ENCODE results near the gene KMT5C.

Gene KMT5C

DNA sequence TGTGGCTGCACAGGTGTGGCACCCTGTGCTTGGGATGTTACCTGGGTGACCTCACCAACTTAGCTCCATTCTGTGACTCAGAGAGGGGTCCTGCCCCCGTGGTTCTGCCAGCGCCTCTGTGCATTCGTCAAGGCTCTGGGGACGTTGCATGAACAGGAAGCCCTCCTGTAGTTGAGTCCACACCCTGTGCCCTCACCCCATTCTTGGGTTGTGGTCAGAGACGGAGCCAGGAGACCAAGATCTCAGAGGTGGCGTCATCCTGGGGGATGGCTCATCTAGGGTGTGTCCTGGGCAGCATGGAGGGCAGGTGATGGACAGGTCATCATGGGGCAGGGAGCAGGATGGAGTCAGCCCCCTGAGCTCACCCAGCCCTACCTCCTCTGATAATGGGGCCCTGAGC, 12.4 kb downstream of the KMT5C start:
- Histone ChIP-seq H3K27me3 (replicated peaks; ENCODE audit: control insufficient read depth, insufficient read depth, low read length) (peaks cover 2% of the 10 kb centered on the region), H3K36me3 (ENCODE audit: control insufficient read depth, insufficient read depth, low read length) (peaks cover 2% of the 10 kb centered on the region; the same call in 1 of the 2 replicates), H3K4me3 (replicated peaks; ENCODE audit: low read depth, low read length) (no peak overlapping the region)
- no peak for DNase-seq (ENCODE audit: extremely low read depth, insufficient read length)
- TF ChIP-seq, protein P1, sequence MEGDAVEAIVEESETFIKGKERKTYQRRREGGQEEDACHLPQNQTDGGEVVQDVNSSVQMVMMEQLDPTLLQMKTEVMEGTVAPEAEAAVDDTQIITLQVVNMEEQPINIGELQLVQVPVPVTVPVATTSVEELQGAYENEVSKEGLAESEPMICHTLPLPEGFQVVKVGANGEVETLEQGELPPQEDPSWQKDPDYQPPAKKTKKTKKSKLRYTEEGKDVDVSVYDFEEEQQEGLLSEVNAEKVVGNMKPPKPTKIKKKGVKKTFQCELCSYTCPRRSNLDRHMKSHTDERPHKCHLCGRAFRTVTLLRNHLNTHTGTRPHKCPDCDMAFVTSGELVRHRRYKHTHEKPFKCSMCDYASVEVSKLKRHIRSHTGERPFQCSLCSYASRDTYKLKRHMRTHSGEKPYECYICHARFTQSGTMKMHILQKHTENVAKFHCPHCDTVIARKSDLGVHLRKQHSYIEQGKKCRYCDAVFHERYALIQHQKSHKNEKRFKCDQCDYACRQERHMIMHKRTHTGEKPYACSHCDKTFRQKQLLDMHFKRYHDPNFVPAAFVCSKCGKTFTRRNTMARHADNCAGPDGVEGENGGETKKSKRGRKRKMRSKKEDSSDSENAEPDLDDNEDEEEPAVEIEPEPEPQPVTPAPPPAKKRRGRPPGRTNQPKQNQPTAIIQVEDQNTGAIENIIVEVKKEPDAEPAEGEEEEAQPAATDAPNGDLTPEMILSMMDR (IDR thresholded peaks at IDR 0.05; ENCODE audit: insufficient read depth, low read length, poor library complexity, severe bottlenecking), result no peak

DNA sequence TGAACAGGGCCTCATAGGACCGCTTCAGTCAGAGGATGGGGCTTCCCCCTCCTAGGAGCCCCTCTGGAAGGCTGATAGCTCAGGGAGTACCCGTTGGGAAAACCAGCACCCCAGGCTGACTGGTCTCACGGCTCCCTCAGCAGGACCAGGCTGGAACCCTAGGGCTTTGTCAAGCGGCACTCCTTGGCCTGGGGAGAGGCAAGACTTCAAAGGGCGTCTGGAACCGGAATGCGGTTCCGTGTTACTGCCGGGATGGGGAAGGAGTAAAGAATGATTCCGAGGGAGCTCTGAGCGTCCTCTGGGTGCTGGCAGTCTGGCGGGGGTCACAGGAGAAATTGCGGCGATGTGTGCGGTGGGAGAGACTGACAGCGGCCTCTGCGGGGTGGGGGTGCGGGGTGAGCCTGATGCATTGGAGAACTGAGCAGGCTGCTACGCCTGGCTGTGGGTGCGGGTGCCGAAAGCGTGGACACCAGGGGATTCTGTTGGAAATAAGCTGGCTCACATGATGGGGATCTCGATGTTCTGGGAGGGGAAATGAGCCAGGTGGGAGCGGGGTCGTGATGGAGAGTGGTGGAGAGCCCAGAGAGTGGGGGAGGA, 13.0 kb downstream of the KMT5C start:
- H3K36me3 ChIP-seq (ENCODE audit: control insufficient read depth, insufficient read depth, low read length), result peaks cover 2% of the 10 kb centered on the region; the same call in 1 of the 2 replicates
- H3K27me3 ChIP-seq (replicated peaks; ENCODE audit: control insufficient read depth, insufficient read depth, low read length), result peaks cover 2% of the 10 kb centered on the region
- TF ChIP-seq, protein P1 (IDR thresholded peaks at IDR 0.05; ENCODE audit: insufficient read depth, low read length, poor library complexity, severe bottlenecking), result no peak
- no peak overlapping the region for H3K4me3 ChIP-seq (replicated peaks; ENCODE audit: low read depth, low read length)
- no peak for DNase-seq (ENCODE audit: extremely low read depth, insufficient read length)

DNA sequence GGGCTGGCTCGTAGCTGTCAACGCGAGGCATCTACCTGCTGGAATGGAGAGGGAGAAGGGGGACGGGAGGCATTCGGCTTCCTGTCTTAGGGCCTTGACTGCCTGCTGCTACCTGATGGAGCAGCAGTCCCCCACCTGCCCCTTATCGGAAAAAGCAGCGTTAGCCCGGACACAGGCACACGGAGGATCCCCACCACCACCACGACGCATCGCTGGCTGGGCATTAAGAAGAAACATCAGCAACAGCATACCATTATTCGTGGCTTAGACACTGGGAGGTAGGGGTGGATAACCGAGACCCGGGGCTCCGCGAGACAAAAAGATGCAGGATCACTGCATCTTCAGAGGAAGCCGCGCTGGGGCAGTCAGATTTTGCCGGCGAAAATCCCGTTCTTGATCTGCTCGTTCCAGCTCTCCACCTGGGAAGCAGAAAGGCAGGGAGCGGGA, 13.7 kb downstream of the KMT5C start:
- TF ChIP-seq, protein P1 (IDR thresholded peaks at IDR 0.05; ENCODE audit: insufficient read depth, low read length, poor library complexity, severe bottlenecking), result no peak
- Histone ChIP-seq H3K36me3 (ENCODE audit: control insufficient read depth, insufficient read depth, low read length) (no peaks in the 10 kb centered on the region), H3K27me3 (replicated peaks; ENCODE audit: control insufficient read depth, insufficient read depth, low read length) (peaks cover 2% of the 10 kb centered on the region), H3K4me3 (replicated peaks; ENCODE audit: low read depth, low read length) (peak overlapping the region; percentile 40; the same call in 1 of the 2 replicates)
- no peak for DNase-seq (ENCODE audit: extremely low read depth, insufficient read length)

DNA sequence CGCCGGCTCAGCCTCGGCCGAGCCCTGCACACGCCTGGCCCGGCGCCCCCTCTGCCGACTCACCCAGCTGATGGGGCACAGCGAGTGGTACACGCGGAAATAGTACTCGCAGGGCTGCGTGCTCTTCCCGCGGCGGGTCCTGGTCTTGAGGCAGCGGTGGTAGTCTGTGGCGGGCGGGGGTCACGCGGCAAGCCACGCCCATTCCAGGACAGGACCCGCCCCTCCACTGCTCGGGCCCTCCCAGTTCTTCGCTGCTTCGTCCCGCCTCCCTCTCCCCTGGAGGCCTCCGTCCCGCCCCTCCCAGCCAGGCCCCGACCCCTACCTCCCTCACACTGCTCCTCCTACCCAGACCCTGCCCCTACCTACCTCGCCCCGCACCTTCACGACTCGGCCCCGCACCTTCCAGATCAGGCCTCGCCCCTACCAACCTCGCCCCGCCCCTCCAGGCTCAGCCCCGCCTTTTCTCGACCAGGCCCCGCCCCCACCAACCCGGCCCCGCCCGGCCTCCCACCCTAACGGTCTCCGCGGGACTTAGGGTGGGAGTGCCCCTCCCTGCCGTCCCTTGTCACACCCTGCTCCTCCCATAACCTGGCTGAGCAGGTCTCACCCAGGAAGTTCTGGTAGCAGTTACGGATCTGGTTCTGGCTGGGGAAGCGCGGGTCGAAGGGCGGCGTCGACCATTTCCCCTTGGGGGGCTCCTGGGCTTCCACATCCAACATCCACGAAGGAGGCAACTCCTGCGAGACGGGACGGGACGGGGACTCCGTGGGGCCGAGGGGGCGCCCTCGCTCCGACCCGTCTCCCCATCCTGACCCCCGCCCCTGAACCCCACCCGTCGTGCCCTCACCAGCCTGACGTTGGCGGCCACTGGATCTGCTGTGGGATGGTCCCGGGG, 14.4 kb downstream of the KMT5C start:
- Histone ChIP-seq H3K4me3 (replicated peaks; ENCODE audit: low read depth, low read length) (peak overlapping the region; percentile 40), H3K27me3 (replicated peaks; ENCODE audit: control insufficient read depth, insufficient read depth, low read length) (peaks cover 2% of the 10 kb centered on the region), H3K36me3 (ENCODE audit: control insufficient read depth, insufficient read depth, low read length) (no peaks in the 10 kb centered on the region)
- peak; percentile 68 for DNase-seq (ENCODE audit: extremely low read depth, insufficient read length)
- TF ChIP-seq, protein P1 (IDR thresholded peaks at IDR 0.05; ENCODE audit: insufficient read depth, low read length, poor library complexity, severe bottlenecking), result no peak

DNA sequence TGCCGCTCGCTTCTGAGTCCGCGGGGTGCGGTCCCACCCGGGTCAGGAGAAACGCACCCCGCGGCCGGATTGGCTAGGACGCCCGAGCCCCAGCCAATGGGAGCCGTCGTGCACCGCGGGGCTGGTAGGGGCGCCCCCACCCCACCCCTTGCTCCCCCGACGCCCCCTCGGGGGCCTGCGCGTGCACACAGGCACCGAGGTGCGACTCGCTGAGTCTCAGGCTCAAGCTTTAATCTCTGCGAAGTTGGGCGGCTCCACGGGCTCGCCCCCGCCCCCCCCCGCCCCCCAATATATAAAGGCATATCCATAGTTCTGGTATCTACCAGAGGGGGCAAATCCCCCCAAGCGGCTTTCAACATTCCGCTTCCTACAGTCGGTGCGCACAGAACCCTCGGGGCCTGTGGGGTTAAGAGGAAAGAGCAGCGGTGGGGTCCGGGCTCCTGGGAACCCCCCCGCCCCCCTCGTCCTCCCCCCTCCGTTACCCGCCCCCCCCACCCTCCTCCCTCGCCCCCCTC, 15.1 kb downstream of the KMT5C start, which contains the start of gene COX6B2:
COX6B2 (minus strand) TSS at position 22 of the 515 bp plus-strand sequence. CDS start 198 bp downstream, outside the sequence.
- TF ChIP-seq, protein P1 (IDR thresholded peaks at IDR 0.05; ENCODE audit: insufficient read depth, low read length, poor library complexity, severe bottlenecking), result no peak
- Histone ChIP-seq H3K36me3 (ENCODE audit: control insufficient read depth, insufficient read depth, low read length) (no peaks in the 10 kb centered on the region), H3K4me3 (replicated peaks; ENCODE audit: low read depth, low read length) (peak within 1 kb of the TSS; percentile 40), H3K27me3 (replicated peaks; ENCODE audit: control insufficient read depth, insufficient read depth, low read length) (peaks cover 2% of the 10 kb centered on the region)
- DNase-seq (ENCODE audit: extremely low read depth, insufficient read length), result no peak
